Measurements from ENCODE around the gene FAM131B.
"Not testable (repeated sequence)": the region's sequence is repeated elsewhere in the genome, so short reads cannot be mapped to it uniquely, and the experiment has no call there.

FAM131B gene

GRCh38 chr7:143362131-143363015 is at the start of gene FAM131B:
TSS of gene FAM131B (minus strand) at chr7:143362713. CDS start at chr7:143362603, 110 bp downstream.
- DNase-seq: no peak

- DNase-seq: peak; percentile 50 to 72
Measured at GRCh38 chr7:143411976-143412708, 49.6 kb upstream of the FAM131B start.

- DNase-seq: peak; percentile 90 to 93
Measured at GRCh38 chr7:143410521-143411004, 48.0 kb upstream of the FAM131B start.

- DNase-seq: no peak
Measured at GRCh38 chr7:143408686-143409561, 46.4 kb upstream of the FAM131B start, which contains the start of gene EPHA1. TSS of gene EPHA1 (minus strand) at chr7:143408856. CDS start at chr7:143408805, 51 bp downstream.

GRCh38 chr7:143408252-143408685 is 45.8 kb upstream of the FAM131B start:
- DNase-seq: no peak

GRCh38 chr7:143407287-143408251 is 45.1 kb upstream of the FAM131B start:
- peak; percentile 67 to 71 for DNase-seq

GRCh38 chr7:143406002-143406357 is 43.5 kb upstream of the FAM131B start:
- DNase-seq: no peak

- DNase-seq: no peak
Measured at GRCh38 chr7:143405173-143406001, 42.9 kb upstream of the FAM131B start.

- not testable (repeated sequence) for DNase-seq
Measured at GRCh38 chr7:143402233-143402632, 39.7 kb upstream of the FAM131B start.

GRCh38 chr7:143401265-143401664 is 38.8 kb upstream of the FAM131B start:
- no peak for DNase-seq

- no peak for DNase-seq
Measured at GRCh38 chr7:143399642-143400041, 37.1 kb upstream of the FAM131B start.

GRCh38 chr7:143399151-143399550 is 36.6 kb upstream of the FAM131B start:
- no peak for DNase-seq

GRCh38 chr7:143398616-143399015 is 36.1 kb upstream of the FAM131B start:
- DNase-seq: no peak

- DNase-seq: no peak
Measured at GRCh38 chr7:143397710-143398530, 35.4 kb upstream of the FAM131B start.

- DNase-seq: no peak
Measured at GRCh38 chr7:143396625-143397556, 34.4 kb upstream of the FAM131B start.

GRCh38 chr7:143396182-143396581 is 33.7 kb upstream of the FAM131B start:
- no peak for DNase-seq

GRCh38 chr7:143395187-143396149 is 33.0 kb upstream of the FAM131B start:
- peak; percentile 88 to 91 for DNase-seq

Measured in Kasumi-1 (cell line).